Measurements from ENCODE around the gene HHATL. TPM values are rescaled to one million over a fixed set of nuclear protein-coding genes. Genes with fewer than 3 reads are reported as not detected.

Gene HHATL
- total RNA-seq, 2 donors from 2014 or later = not detected

- H3K4me3 ChIP-seq = no peak overlapping the region
- H3K4me1 ChIP-seq (ENCODE audit: control insufficient read depth in 1 of 2, low read depth in 2 of 2) = peaks cover 11 to 20% of the 10 kb centered on the region in 2 donors
- H3K27me3 ChIP-seq (replicated peaks; ENCODE audit: insufficient read depth) = no peaks in the 10 kb centered on the region
- ATAC-seq (ENCODE audit: insufficient number of reproducible peaks, low FRiP score, low read depth) (no peak), DNase-seq (ENCODE audit: low spot score) (no peak)
- H3K36me3 ChIP-seq = no peaks in the 10 kb centered on the region
- H3K27ac ChIP-seq = no peak overlapping the region
- H3K9me3 ChIP-seq = no peaks in the 10 kb centered on the region
- no peak for TF ChIP-seq CTCF (IDR thresholded peaks at IDR 0.05)
Measured at GRCh38 chr3:42720126-42720525, 17.5 kb upstream of the HHATL start.

DNA sequence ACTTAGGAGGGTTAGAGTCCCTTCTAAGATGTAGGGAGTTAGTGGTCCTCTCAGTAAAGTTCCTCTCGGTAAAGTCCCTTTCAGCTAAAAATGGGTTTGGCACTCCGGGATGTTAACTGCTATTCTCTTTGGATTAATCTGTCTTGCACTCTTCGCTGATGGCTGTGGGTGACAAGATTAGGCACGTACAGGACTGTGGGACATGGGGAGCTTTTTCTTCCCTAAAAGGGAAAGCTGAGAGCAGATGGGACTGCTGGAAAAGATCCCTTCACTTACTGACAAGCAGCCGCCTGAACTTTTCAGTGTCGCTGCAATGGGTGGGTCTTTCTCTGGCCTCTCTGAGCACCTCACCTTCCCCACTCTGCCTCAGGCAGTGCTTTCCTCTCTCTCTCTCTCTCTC, 16.4 kb upstream of the HHATL start:
- no peak overlapping the region for H3K4me3 ChIP-seq
- no peak overlapping the region for H3K27ac ChIP-seq
- H3K27me3 ChIP-seq (replicated peaks; ENCODE audit: insufficient read depth) = no peaks in the 10 kb centered on the region
- DNase-seq (ENCODE audit: low spot score) = no peak
- H3K4me1 ChIP-seq (ENCODE audit: control insufficient read depth in 1 of 2, low read depth in 2 of 2) = peaks cover 11 to 20% of the 10 kb centered on the region in 2 donors
- no peaks in the 10 kb centered on the region for H3K36me3 ChIP-seq
- no peaks in the 10 kb centered on the region for H3K9me3 ChIP-seq
- no peak for ATAC-seq (ENCODE audit: insufficient number of reproducible peaks, low FRiP score, low read depth)
- TF ChIP-seq CTCF (IDR thresholded peaks at IDR 0.05) = no peak

- DNase-seq (ENCODE audit: low spot score) (no peak), ATAC-seq (ENCODE audit: insufficient number of reproducible peaks, low FRiP score, low read depth) (no peak)
Measured at GRCh38 chr3:42718338-42718737, 15.7 kb upstream of the HHATL start.

DNA sequence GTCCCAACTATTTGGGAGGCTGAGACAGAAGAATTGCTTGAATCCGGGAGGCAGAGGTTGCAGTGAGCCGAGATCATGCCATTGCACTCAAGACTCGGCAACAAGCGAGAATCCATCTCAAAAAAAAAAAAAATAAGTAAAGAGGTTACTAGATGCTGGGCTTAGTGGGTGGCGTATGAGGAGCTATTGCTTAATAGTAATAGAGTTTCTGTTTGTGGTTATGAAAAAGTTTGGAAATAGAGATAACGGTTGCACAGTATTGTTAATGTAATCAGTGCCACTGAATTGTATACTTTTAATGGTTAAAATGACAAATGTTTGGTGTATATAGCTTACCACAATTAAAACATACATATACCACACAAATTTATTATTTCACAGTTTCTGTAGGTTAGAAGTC, 14.7 kb upstream of the HHATL start:
- no peak for DNase-seq (ENCODE audit: low spot score)
- H3K36me3 ChIP-seq = no peaks in the 10 kb centered on the region
- no peaks in the 10 kb centered on the region for H3K27me3 ChIP-seq (replicated peaks; ENCODE audit: insufficient read depth)
- ATAC-seq (ENCODE audit: insufficient number of reproducible peaks, low FRiP score, low read depth) = no peak
- H3K4me3 ChIP-seq = no peak overlapping the region
- no peak overlapping the region for H3K27ac ChIP-seq
- H3K4me1 ChIP-seq (ENCODE audit: control insufficient read depth in 1 of 2, low read depth in 2 of 2) = peaks cover 10 to 17% of the 10 kb centered on the region in 2 donors
- H3K9me3 ChIP-seq = no peaks in the 10 kb centered on the region
- TF ChIP-seq CTCF (IDR thresholded peaks at IDR 0.05) = no peak

More at GRCh38 chr3:42718338-42718737, 15.7 kb upstream of the HHATL start:
- Histone ChIP-seq H3K36me3 (no peaks in the 10 kb centered on the region), H3K27ac (no peak overlapping the region), H3K27me3 (replicated peaks; ENCODE audit: insufficient read depth) (no peaks in the 10 kb centered on the region), H3K4me3 (no peak overlapping the region), H3K9me3 (no peaks in the 10 kb centered on the region), H3K4me1 (ENCODE audit: control insufficient read depth in 1 of 2, low read depth in 2 of 2) (peaks cover 11 to 20% of the 10 kb centered on the region in 2 donors)
- TF ChIP-seq CTCF (IDR thresholded peaks at IDR 0.05) = no peak

DNA sequence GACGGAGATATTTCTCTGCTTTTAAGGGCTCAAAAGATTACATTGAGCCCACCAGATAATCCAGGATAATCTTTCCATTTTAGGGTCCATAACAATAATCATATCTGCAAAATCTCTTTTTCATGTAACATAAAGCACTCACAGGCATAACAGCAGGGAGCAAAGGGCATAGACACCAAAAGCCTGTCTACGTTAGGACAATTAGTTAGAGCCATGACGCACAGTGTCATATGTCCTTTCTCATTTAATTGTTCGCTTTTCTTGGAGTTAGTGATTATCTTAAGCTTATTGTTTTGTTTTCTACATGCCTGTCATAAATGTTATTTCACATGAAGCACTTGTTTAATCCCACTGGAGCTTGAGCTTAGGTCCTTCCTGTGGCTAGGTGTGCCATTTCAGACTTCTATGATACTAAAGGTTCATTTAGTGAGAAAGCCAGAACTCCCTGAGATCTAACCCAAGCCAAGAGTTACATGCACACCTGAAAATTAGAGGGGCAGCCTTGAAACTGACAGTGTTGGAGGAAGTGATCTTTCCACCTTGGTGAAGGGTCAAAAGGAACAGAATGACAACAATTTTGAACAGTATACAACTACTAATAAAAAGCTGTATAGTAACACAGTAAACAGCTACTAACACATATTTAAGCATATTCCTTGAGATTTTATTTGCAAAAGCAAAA, 11.7 kb upstream of the HHATL start:
- DNase-seq (ENCODE audit: low spot score) (no peak), ATAC-seq (ENCODE audit: insufficient number of reproducible peaks, low FRiP score, low read depth) (no peak)

More for the DNA sequence above, 11.7 kb upstream of the HHATL start:
- Histone ChIP-seq H3K27ac (no peak overlapping the region), H3K4me1 (ENCODE audit: control insufficient read depth in 1 of 2, low read depth in 2 of 2) (no peaks in the 10 kb centered on the region), H3K27me3 (replicated peaks; ENCODE audit: insufficient read depth) (no peaks in the 10 kb centered on the region), H3K36me3 (no peaks in the 10 kb centered on the region), H3K9me3 (no peaks in the 10 kb centered on the region), H3K4me3 (no peak overlapping the region)
- TF ChIP-seq CTCF (IDR thresholded peaks at IDR 0.05) = no peak
